Measurements from ENCODE around the gene ZIC4. TPM values are rescaled to one million over a fixed set of nuclear protein-coding genes. Genes with fewer than 3 reads are reported as not detected.

Gene ZIC4
- total RNA-seq, 2 experiments from 2014 or later = not detected

DNA sequence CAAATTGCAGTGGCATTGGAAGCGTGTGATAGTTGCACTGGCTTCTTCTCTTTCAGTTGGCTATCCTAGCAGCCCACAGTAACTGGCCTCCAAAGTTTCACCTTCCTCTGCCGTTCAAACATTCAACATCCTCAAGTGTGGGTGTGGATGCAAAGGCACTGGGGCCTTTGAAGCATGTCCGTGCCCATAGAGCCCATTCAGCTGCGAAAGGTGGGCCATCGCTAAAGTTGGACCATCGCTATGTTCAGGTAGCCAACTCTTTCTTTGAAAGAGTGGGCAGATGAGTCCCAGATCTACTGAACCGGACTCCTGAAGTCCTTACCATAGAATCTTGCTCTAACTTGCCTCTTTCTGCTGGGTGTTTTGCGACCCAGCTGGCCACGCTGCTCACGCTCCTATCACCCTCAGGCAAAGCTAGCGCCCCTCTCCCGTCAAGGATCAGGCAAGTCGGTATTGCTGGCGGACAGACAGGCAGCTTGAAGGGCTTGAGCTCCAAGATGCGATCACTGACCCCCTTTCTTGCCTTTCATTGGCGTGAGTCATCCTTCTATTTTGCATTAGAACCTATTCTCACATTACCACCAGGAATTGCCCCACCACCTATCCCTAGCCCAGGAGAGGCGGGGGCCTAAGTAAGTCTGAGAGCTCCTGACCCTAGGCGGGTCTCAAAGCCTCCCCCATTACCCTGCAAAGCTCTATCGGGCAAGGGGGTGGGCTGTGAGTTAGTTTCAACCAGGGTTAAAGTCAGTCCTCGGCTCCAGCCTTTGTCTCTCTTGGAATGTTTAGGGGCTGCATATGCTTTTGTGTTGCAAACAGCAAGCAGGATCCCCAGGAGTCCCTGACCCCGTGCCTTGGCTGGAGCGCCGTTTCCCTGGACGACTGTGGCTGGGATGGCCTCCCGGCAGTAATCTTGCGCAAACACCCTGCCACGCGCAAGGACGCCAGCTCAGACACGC lies 28.7 kb downstream of the ZIC4 start:
- POLR2A ChIA-PET = no interaction called here
- Mint-ChIP-seq H3K9me3 (peaks cover 6% of the 10 kb centered on the region), H3K4me1 (ENCODE audit: low read depth) (no peaks in the 10 kb centered on the region), H3K4me3 (no peak overlapping the region), H3K27ac (no peak overlapping the region), H3K36me3 (ENCODE audit: low read depth) (no peaks in the 10 kb centered on the region), H3K27me3 (peaks cover 94% of the 10 kb centered on the region)
- Histone ChIP-seq H3K27ac (ENCODE audit: low read depth in 1 of 2, low read length in 2 of 2) (no peak overlapping the region), H3K27me3 (ENCODE audit: control insufficient read depth in 1 of 2, insufficient read depth in 2 of 2, low read length in 2 of 2) (peaks cover 55 to 85% of the 10 kb centered on the region in 2 experiments), H3K9me3 (ENCODE audit: control insufficient read depth in 1 of 2, insufficient read depth in 1 of 2, low read length in 2 of 2) (peaks cover 0 to 23% of the 10 kb centered on the region in 2 experiments), H3K4me1 (ENCODE audit: insufficient read depth, low read length) (no peaks in the 10 kb centered on the region), H3K4me3 (ENCODE audit: low read length) (no peak overlapping the region), H3K36me3 (ENCODE audit: insufficient read depth, low read length) (no peaks in the 10 kb centered on the region)
- ATAC-seq (ENCODE audit: poor library complexity) (no peak), DNase-seq (no peak)
- CTCF ChIA-PET = interaction anchor here (0.7 kb wide), 1 partner anchor 1167 kb away, joined by 3 read pairs; no protein-coding TSS in a partner anchor
- TF ChIP-seq, protein P1, sequence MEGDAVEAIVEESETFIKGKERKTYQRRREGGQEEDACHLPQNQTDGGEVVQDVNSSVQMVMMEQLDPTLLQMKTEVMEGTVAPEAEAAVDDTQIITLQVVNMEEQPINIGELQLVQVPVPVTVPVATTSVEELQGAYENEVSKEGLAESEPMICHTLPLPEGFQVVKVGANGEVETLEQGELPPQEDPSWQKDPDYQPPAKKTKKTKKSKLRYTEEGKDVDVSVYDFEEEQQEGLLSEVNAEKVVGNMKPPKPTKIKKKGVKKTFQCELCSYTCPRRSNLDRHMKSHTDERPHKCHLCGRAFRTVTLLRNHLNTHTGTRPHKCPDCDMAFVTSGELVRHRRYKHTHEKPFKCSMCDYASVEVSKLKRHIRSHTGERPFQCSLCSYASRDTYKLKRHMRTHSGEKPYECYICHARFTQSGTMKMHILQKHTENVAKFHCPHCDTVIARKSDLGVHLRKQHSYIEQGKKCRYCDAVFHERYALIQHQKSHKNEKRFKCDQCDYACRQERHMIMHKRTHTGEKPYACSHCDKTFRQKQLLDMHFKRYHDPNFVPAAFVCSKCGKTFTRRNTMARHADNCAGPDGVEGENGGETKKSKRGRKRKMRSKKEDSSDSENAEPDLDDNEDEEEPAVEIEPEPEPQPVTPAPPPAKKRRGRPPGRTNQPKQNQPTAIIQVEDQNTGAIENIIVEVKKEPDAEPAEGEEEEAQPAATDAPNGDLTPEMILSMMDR (IDR thresholded peaks at IDR 0.05) = no peak
- intact Hi-C loops (cut with DNase I, micrococcal nuclease) = no loop called here

DNA sequence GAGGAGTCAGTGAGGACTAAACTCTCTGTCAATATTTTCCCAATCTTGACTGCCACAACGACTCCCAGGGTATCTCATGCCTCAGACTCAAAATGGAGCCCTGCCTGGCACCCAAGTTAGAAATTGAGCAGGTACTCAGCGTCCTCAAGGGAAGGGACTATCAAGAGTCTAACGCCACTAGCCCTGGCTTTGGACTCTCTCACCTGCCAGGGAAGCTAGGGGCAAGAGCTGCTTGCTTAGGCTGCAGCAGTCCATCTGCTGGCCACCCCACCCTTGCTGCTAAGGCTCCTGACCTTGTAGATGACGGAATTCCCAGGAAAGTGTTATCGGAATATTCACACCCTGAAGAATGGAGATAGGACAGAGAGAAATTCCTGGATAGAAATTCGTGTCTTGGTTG lies 33.0 kb downstream of the ZIC4 start:
- Histone ChIP-seq H3K4me1 (ENCODE audit: insufficient read depth, low read length) (no peaks in the 10 kb centered on the region), H3K27me3 (ENCODE audit: control insufficient read depth in 1 of 2, insufficient read depth in 2 of 2, low read length in 2 of 2) (peaks cover 59 to 81% of the 10 kb centered on the region in 2 experiments), H3K4me3 (ENCODE audit: low read length) (no peak overlapping the region), H3K36me3 (ENCODE audit: insufficient read depth, low read length) (no peaks in the 10 kb centered on the region), H3K9me3 (ENCODE audit: control insufficient read depth in 1 of 2, insufficient read depth in 1 of 2, low read length in 2 of 2) (peaks cover 0 to 31% of the 10 kb centered on the region in 2 experiments), H3K27ac (ENCODE audit: low read depth in 1 of 2, low read length in 2 of 2) (no peak overlapping the region)
- intact Hi-C loops (cut with DNase I, micrococcal nuclease) = no loop called here
- H3K36me3 Mint-ChIP-seq (ENCODE audit: low read depth) = no peaks in the 10 kb centered on the region
- no peak overlapping the region for H3K27ac Mint-ChIP-seq
- H3K4me3 Mint-ChIP-seq = no peak overlapping the region
- ChIA-PET CTCF (no interaction called here), POLR2A (no interaction called here)
- no peak for DNase-seq
- ATAC-seq (ENCODE audit: poor library complexity) = no peak
- H3K4me1 Mint-ChIP-seq (ENCODE audit: low read depth) = no peaks in the 10 kb centered on the region
- H3K9me3 Mint-ChIP-seq = no peaks in the 10 kb centered on the region
- TF ChIP-seq, protein P1 (IDR thresholded peaks at IDR 0.05) = no peak
- peaks cover 93% of the 10 kb centered on the region for H3K27me3 Mint-ChIP-seq

DNA sequence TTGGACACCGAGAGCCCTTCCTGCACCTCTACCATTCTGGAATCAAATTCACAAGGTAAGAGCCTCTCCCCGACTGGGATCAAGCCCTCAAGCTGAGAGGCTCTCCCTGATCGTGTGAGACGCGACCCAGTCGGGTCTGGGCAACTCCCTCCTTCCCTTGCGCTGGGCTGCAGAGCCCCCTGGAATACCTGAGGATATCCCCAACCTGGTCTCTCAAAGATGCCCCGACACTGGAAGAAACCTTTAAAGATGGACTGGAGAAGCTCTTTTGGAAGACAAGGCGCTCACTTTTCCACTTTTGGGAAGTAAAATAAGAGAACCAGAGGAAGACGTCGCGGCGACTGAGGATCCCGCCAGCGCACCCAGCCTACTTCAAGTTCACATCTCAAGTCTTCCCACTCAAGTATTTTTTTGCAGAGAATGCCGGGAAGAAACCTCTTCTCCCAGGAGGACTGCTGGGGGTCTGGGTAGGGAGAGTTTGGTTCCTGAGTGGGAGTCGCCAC lies 33.8 kb downstream of the ZIC4 start:
- Histone ChIP-seq H3K4me1 (ENCODE audit: insufficient read depth, low read length) (no peaks in the 10 kb centered on the region), H3K27me3 (ENCODE audit: control insufficient read depth in 1 of 2, insufficient read depth in 2 of 2, low read length in 2 of 2) (peaks cover 52 to 81% of the 10 kb centered on the region in 2 experiments), H3K36me3 (ENCODE audit: insufficient read depth, low read length) (no peaks in the 10 kb centered on the region), H3K27ac (ENCODE audit: low read depth in 1 of 2, low read length in 2 of 2) (no peak overlapping the region), H3K4me3 (ENCODE audit: low read length) (no peak overlapping the region), H3K9me3 (ENCODE audit: control insufficient read depth in 1 of 2, insufficient read depth in 1 of 2, low read length in 2 of 2) (peaks cover 0 to 24% of the 10 kb centered on the region in 2 experiments)
- TF ChIP-seq, protein P1 (IDR thresholded peaks at IDR 0.05) = no peak
- H3K36me3 Mint-ChIP-seq (ENCODE audit: low read depth) = no peaks in the 10 kb centered on the region
- ATAC-seq (ENCODE audit: poor library complexity) (no peak), DNase-seq (no peak)
- H3K27ac Mint-ChIP-seq = no peak overlapping the region
- ChIA-PET POLR2A (no interaction called here), CTCF (no interaction called here)
- H3K4me3 Mint-ChIP-seq = no peak overlapping the region
- H3K27me3 Mint-ChIP-seq = peaks cover 93% of the 10 kb centered on the region
- intact Hi-C loops (cut with DNase I, micrococcal nuclease) = no loop called here
- no peaks in the 10 kb centered on the region for H3K4me1 Mint-ChIP-seq (ENCODE audit: low read depth)
- no peaks in the 10 kb centered on the region for H3K9me3 Mint-ChIP-seq
